Heart right ventricle (tissue), 16 donors: ENCODE measurements around the gene COPRS. TPM values are rescaled to one million over a fixed set of nuclear protein-coding genes. Genes with fewer than 3 reads are reported as not detected.

Source experiments
- ATAC-seq, 8 donors: fragments of 200-7000 bp; cut with Tn5 transposase; one replicate each; pipeline ENCODE4 v1.9.1; 2020; ENCODE audit warnings: mild to moderate bottlenecking in 8 of 8, moderate library complexity in 8 of 8, moderate number of reproducible peaks in 1 of 8
- DNase-seq, 2 donors: peaks; one replicate each; pipeline ENCODE4 v3.0.0-alpha.2; 2020
- H3K27ac ChIP-seq, 10 donors: fragments of 200-600 bp; sonication (generic) in 2 of 10; one replicate each; pipeline versions ENCODE4 v1.5.0 to v1.8.0; 2020 to 2022; ENCODE audit warnings: mild to moderate bottlenecking in 3 of 10
- H3K27me3 ChIP-seq, 7 donors: fragments of 200-600 bp; one replicate each; pipeline ENCODE4 v1.8.0; 2021 to 2022; ENCODE audit warnings: mild to moderate bottlenecking in 2 of 7
- H3K36me3 ChIP-seq, 9 donors: fragments of 200-600 bp; sonication (generic) in 1 of 9; one replicate each; pipeline versions ENCODE4 v1.5.0 to v1.8.0; 2020 to 2022; ENCODE audit warnings: mild to moderate bottlenecking in 2 of 9
- H3K4me1 ChIP-seq, 9 donors: fragments of 200-600 bp; sonication (generic) in 1 of 9; one replicate each; pipeline versions ENCODE4 v1.5.0 to v1.8.0; 2020 to 2022; ENCODE audit warnings: mild to moderate bottlenecking in 4 of 9
- H3K4me3 ChIP-seq, 10 donors: fragments of 200-600 bp; sonication (generic) in 2 of 10; one replicate each; pipeline versions ENCODE4 v1.5.0 to v1.8.0; 2020 to 2022; ENCODE audit warnings: mild to moderate bottlenecking in 7 of 10, moderate library complexity in 2 of 10
- H3K9me3 ChIP-seq, 11 donors: fragments of 200-600 bp in 10 of 11; sonication (generic) in 2 of 11; one replicate each; pipeline versions ENCODE4 v1.5.0 to v1.8.0; 2013 to 2022; ENCODE audit warnings: mild to moderate bottlenecking in 2 of 11, control low read depth in 1 of 11, moderate library complexity in 1 of 11
- CTCF ChIP-seq, 9 donors: fragments of 200-600 bp; sonication (generic) in 2 of 9; IDR thresholded peaks; one replicate each; pipeline versions ENCODE4 v1.5.0 to v1.8.0; 2021 to 2022; ENCODE audit warnings: antibody characterized with exemption in 9 of 9, mild to moderate bottlenecking in 5 of 9, moderate library complexity in 1 of 9
- WGBS, 2 donors: extraction: QIAGEN DNeasy Blood & Tissue Kit; methylation state at CpG; one replicate each; pipeline ENCODE4 v1.1.7; 2013; ENCODE audit warnings: inconsistent platforms in 1 of 2; 5-methylcytosine and 5-hydroxymethylcytosine counted together
- intact Hi-C, 10 donors: fragments of 100-400 bp; cut with DNase I; formaldehyde crosslinking; loops; one replicate each; pipeline versions ENCODE4 v1.11.1 to v1.14.2; 2022
- long read RNA-seq, 3 donors: library from polyadenylated mRNA; unstranded; transcript quantifications; one replicate each; pipeline ENCODE4 v2.0.0, GENCODE V29; 2020 to 2021
- polyA plus RNA-seq, 2 donors: library from polyadenylated mRNA; stranded (reverse); fragments of 200-250 nt; gene quantifications; one replicate each; pipeline ENCODE4 v1.2.3, GENCODE V29; 2013
- total RNA-seq, 10 donors: library from RNA; stranded (reverse); fragmentation: NEBNext Ultra II Directional in 3 of 10; extraction: Animal tissue kit (Norgen Biotek cat#: 25700) in 3 of 10; gene quantifications; one replicate each; pipeline versions ENCODE4 v1.2.1 to v1.2.4, GENCODE V29; 2021 to 2023
- donor health status: Arrhythmogenic right ventricular cardiomyopathy.
- donor health status: ischemic (EF 13 %, LVEDD 7.1; RV severe dilation, severe dysfunction).
- donor health status: healthy with polysubstance abuse.
- donor health status: DM: no; HTN: yes; CAD: no.
- donor health status: DM: no; HTN: no; CAD: no.
- donor health status: ischemic (EF 25% LVEDD 6.9; RV normal size, moderate dysfunction).
- donor health status: ischemic (EF 25% LVEDD 5.7; RV mildly dilated, moderate dysfunction).
- donor health status: healthy.
- donor health status: DM: yes; HTN: yes; CAD: no.
- donor health status: Ischemic cardiomyopathy.
- donor health status: ischemic (EF 35%, LVEDD 5.7; RV mildly dilated, moderate dysfunction).
- donor health status: nonischemic (EF 11% LVEDD 7.7; RV severe dilation, severe dysfunction).
- donor health status: DM: yes; HTN: yes; CAD: no.
- donor health status: PGD.
- donor health status: ischemic (EF 29% LVEDD 5.4; RV normal size, mild dysfunction).
- donor health status: nonischemic (EF 23%, LVEDD 6.1; RV moderate dilation, normal function).

COPRS gene
- total RNA-seq (10 to 100 TPM; 41.3 to 64.9 (median 46.1) TPM), polyA plus RNA-seq (10 to 100 TPM; 49.8 to 87.5 TPM)
- long read RNA-seq, donor 1, transcript COPRS-201 (4 exons, 968 nt), result major isoform, 39 of 42 reads
- long read RNA-seq, donor 1, partial matches to known transcripts, result 1 of 42 reads
- long read RNA-seq, donor 1, other reads (novel, unspliced or antisense), result 2 of 42 reads
- long read RNA-seq, donor 2, transcript COPRS-201 (4 exons, 968 nt), result major isoform, 40 of 44 reads
- long read RNA-seq, donor 2, partial matches to known transcripts, result 1 of 44 reads
- long read RNA-seq, donor 2, other reads (novel, unspliced or antisense), result 3 of 44 reads
- long read RNA-seq, donor 3, partial matches to known transcripts, result 2 of 6 reads
- long read RNA-seq, donor 3, other reads (novel, unspliced or antisense), result 3 of 6 reads

- 1% methylated on average over 70 to 100 of the region's 100 CpGs for WGBS, 2 donors
- peaks cover 5 to 26% (median 17%) of the 10 kb centered on the region in 9 donors for H3K4me1 ChIP-seq
- H3K9me3 ChIP-seq, result no peaks in the 10 kb centered on the region
- peak; percentile 90 to 92 for DNase-seq
- peak within 1 kb of the TSS; percentile 19 to 95 (median 80) for H3K27ac ChIP-seq
- peak within 1 kb of the TSS; percentile 5 to 77 (median 67) for H3K4me3 ChIP-seq
- TF ChIP-seq CTCF (IDR thresholded peaks at IDR 0.05), result peak in 5 of 9 donors; percentile 14 to 54 (median 46)
- no peaks in the 10 kb centered on the region for H3K27me3 ChIP-seq
- intact Hi-C loops, result loop anchor here in 2 of 10 donors (2.0 to 5.0 kb wide), 2 partner anchors 42 to 422 kb away; partner anchors contain the start of gene UTP6 (in 1 of the 2)
- H3K36me3 ChIP-seq, result peaks cover 0 to 58% (median 9%) of the 10 kb centered on the region in 9 donors
- peak; percentile 86 to 97 (median 96) for ATAC-seq
Observed at GRCh38 chr17:31858642-31859486, at the start of gene COPRS. COPRS (minus strand) TSS chr17:31859244; CDS start chr17:31859199, 45 bp downstream.

- H3K27ac ChIP-seq, result no peak overlapping the region
- intact Hi-C loops, result no loop called here
Observed at GRCh38 chr17:31908386-31908785, 49.3 kb upstream of the COPRS start.

GRCh38 chr17:31907342-31907962 lies 48.4 kb upstream of the COPRS start:
- Histone ChIP-seq H3K27me3 (peaks cover 0 to under 1% (median 0%) of the 10 kb centered on the region in 7 donors), H3K4me3 (no peak overlapping the region), H3K4me1 (peaks cover 0 to 10% (median 5%) of the 10 kb centered on the region in 9 donors), H3K27ac (no peak overlapping the region), H3K36me3 (no peaks in the 10 kb centered on the region), H3K9me3 (no peaks in the 10 kb centered on the region)
- no peak for ATAC-seq
- peak in 1 of 2 donors; percentile 36 for DNase-seq
- WGBS, 2 donors, result 12 to 15% methylated on average over 7 of the region's 7 CpGs
- intact Hi-C loops, result no loop called here
- TF ChIP-seq CTCF (IDR thresholded peaks at IDR 0.05), result no peak

More at GRCh38 chr17:31908386-31908785, 49.3 kb upstream of the COPRS start:
- Histone ChIP-seq H3K27me3 (peaks cover 0 to 10% (median 0%) of the 10 kb centered on the region in 7 donors), H3K36me3 (no peaks in the 10 kb centered on the region), H3K4me1 (peaks cover 0 to 10% (median 5%) of the 10 kb centered on the region in 9 donors), H3K4me3 (no peak overlapping the region), H3K9me3 (no peaks in the 10 kb centered on the region)
- no peak for ATAC-seq
- TF ChIP-seq CTCF (IDR thresholded peaks at IDR 0.05), result no peak
- no peak for DNase-seq

- no peaks in the 10 kb centered on the region for H3K9me3 ChIP-seq
Observed at GRCh38 chr17:31903401-31903800, 44.4 kb upstream of the COPRS start.

More at GRCh38 chr17:31903401-31903800, 44.4 kb upstream of the COPRS start:
- Histone ChIP-seq H3K4me3 (no peak overlapping the region), H3K27me3 (no peaks in the 10 kb centered on the region), H3K4me1 (peaks cover 0 to 25% (median 21%) of the 10 kb centered on the region in 9 donors), H3K36me3 (peaks cover 0 to 12% (median 10%) of the 10 kb centered on the region in 9 donors), H3K27ac (no peak overlapping the region)
- intact Hi-C loops, result loop anchor here in 1 of 10 donors (5.0 kb wide), 1 partner anchor 34 kb away; the partner anchor contains the start of gene SUZ12
- ATAC-seq, result no peak
- TF ChIP-seq CTCF (IDR thresholded peaks at IDR 0.05), result no peak
- 93 to 94% methylated on average over 16 of the region's 16 CpGs for WGBS, 2 donors
- no peak for DNase-seq
